Breast epithelium (tissue), 4 donors: ENCODE results near the gene ALG12. TPM values are rescaled to one million over a fixed set of nuclear protein-coding genes. Genes with fewer than 3 reads are reported as not detected.
A peak's percentile ranks its signal among the peaks of the same experiment; 100 is the strongest.

ENCODE experiments used
- DNase-seq, 2 donors: peaks; one replicate each; pipeline ENCODE4 v3.0.0-alpha.2; 2019; ENCODE audit warnings: low spot score in 2 of 2
- H3K27ac ChIP-seq, 2 donors: fragments of 200-600 bp; sonication (generic) in 1 of 2; one replicate each; pipeline ENCODE4 v1.5.1; 2016 to 2019; ENCODE audit warnings: mild to moderate bottlenecking in 1 of 2
- H3K27me3 ChIP-seq, 2 donors: fragments of 200-600 bp; sonication (generic) in 1 of 2; one replicate each; pipeline versions ENCODE4 v1.5.1 to v1.6.0; 2017 to 2019; ENCODE audit warnings: control low read depth in 1 of 2, mild to moderate bottlenecking in 1 of 2
- H3K36me3 ChIP-seq: fragments of 200-600 bp; one replicate; pipeline ENCODE4 v1.5.1; 2019
- H3K4me1 ChIP-seq, 2 donors: fragments of 200-600 bp; sonication (generic); one replicate each; pipeline ENCODE4 v1.5.1; 2016 to 2019; ENCODE audit warnings: control low read depth in 1 of 2
- H3K4me3 ChIP-seq, 3 donors: fragments of 200-600 bp; sonication (generic); 1 replicate in 2 of 3; 2 replicates in 1 of 3; pipeline ENCODE4 v1.5.1; 2016 to 2019; ENCODE audit warnings: mild to moderate bottlenecking in 3 of 3, moderate library complexity in 2 of 3
- H3K9me3 ChIP-seq, 2 donors: fragments of 200-600 bp; sonication (generic) in 1 of 2; one replicate each; pipeline ENCODE4 v1.5.1; 2016 to 2019; ENCODE audit warnings: control low read depth in 1 of 2
- CTCF ChIP-seq, 3 donors: fragments of 450-650 bp; IDR thresholded peaks; one replicate each; pipeline ENCODE4 v1.5.1; 2016 to 2017; ENCODE audit warnings: antibody characterized with exemption in 3 of 3, mild to moderate bottlenecking in 3 of 3, moderate library complexity in 3 of 3
- POLR2A ChIP-seq: fragments of 450-650 bp; IDR thresholded peaks from one replicate; pipeline ENCODE4 v1.6.1; 2016; ENCODE audit warnings: antibody characterized with exemption, mild to moderate bottlenecking, moderate library complexity
- POLR2AphosphoS5 ChIP-seq, 3 donors: sonication (generic); formaldehyde crosslinking; IDR thresholded peaks; one replicate each; pipeline ENCODE4 v1.6.1; 2017; ENCODE audit warnings: antibody characterized with exemption in 3 of 3
- intact Hi-C: fragments of 100-400 bp; cut with DNase I; formaldehyde crosslinking; loops from one replicate; pipeline ENCODE4 v1.15.1; 2023; ENCODE audit warnings: low total_unique reads
- total RNA-seq, 3 donors: library from RNA; depleted of rRNA; stranded (reverse); fragments of >200 nt; gene quantifications; one replicate each; pipeline ENCODE4 v1.1.0, GENCODE V29; 2016

The ALG12 gene
- total RNA-seq, 3 donors from 2014 or later = 16.6 to 22.4 (median 19.7) TPM

GRCh38 chr22:49929994-49930575, 11.8 kb upstream of the ALG12 start:
- Histone ChIP-seq H3K9me3 (no peaks in the 10 kb centered on the region), H3K36me3 (no peaks in the 10 kb centered on the region), H3K27me3 (peaks cover 0 to 8% of the 10 kb centered on the region in 2 donors), H3K27ac (no peak overlapping the region), H3K4me1 (peaks cover 17 to 35% of the 10 kb centered on the region in 2 donors), H3K4me3 (peak overlapping the region in 2 of 3 donors; percentile 3 to 57)
- TF ChIP-seq POLR2AphosphoS5 (IDR thresholded peaks at IDR 0.05) (no peak), CTCF (IDR thresholded peaks at IDR 0.05) (no peak), POLR2A (no peak)
- DNase-seq = no peak
- intact Hi-C loops = loop anchor here (5.0 kb wide), 1 partner anchor 102 kb away; no protein-coding TSS in a partner anchor

GRCh38 chr22:49929211-49929979, 11.2 kb upstream of the ALG12 start:
- TF ChIP-seq POLR2AphosphoS5 (IDR thresholded peaks at IDR 0.05) (no peak), POLR2A (no peak), CTCF (IDR thresholded peaks at IDR 0.05) (peak in 2 of 3 donors; percentile 22 to 94)
- Histone ChIP-seq H3K36me3 (no peaks in the 10 kb centered on the region), H3K4me1 (peaks cover 11 to 28% of the 10 kb centered on the region in 2 donors), H3K27ac (no peak overlapping the region), H3K4me3 (peak overlapping the region in 2 of 3 donors; percentile 3 to 57), H3K27me3 (peaks cover 0 to 8% of the 10 kb centered on the region in 2 donors), H3K9me3 (no peaks in the 10 kb centered on the region)
- DNase-seq = no peak
- intact Hi-C loops = loop anchor here (5.0 kb wide), 1 partner anchor 103 kb away; no protein-coding TSS in a partner anchor

- intact Hi-C loops = loop anchor here (5.0 kb wide), 1 partner anchor 104 kb away; no protein-coding TSS in a partner anchor
- H3K27ac ChIP-seq = no peak overlapping the region
- H3K4me3 ChIP-seq = no peak overlapping the region
- H3K36me3 ChIP-seq = no peaks in the 10 kb centered on the region
- peaks cover 4 to 21% of the 10 kb centered on the region in 2 donors for H3K4me1 ChIP-seq
- no peak for DNase-seq
- no peaks in the 10 kb centered on the region for H3K9me3 ChIP-seq
- H3K27me3 ChIP-seq = peaks cover 0 to 8% of the 10 kb centered on the region in 2 donors
- TF ChIP-seq POLR2A = no peak
- TF ChIP-seq POLR2AphosphoS5 (IDR thresholded peaks at IDR 0.05) = no peak
- no peak for TF ChIP-seq CTCF (IDR thresholded peaks at IDR 0.05)
These were observed 10.4 kb upstream of the ALG12 start for GRCh38 chr22:49928555-49929210.

- intact Hi-C loops = loop anchor here (5.0 kb wide), 1 partner anchor 104 kb away; no protein-coding TSS in a partner anchor
- peaks cover 0 to 8% of the 10 kb centered on the region in 2 donors for H3K27me3 ChIP-seq
These were observed 9.9 kb upstream of the ALG12 start for GRCh38 chr22:49928185-49928495.

More at GRCh38 chr22:49928185-49928495, 9.9 kb upstream of the ALG12 start:
- Histone ChIP-seq H3K4me1 (peaks cover 0 to 15% of the 10 kb centered on the region in 2 donors), H3K36me3 (no peaks in the 10 kb centered on the region), H3K4me3 (no peak overlapping the region), H3K9me3 (no peaks in the 10 kb centered on the region), H3K27ac (no peak overlapping the region)
- TF ChIP-seq CTCF (IDR thresholded peaks at IDR 0.05) = no peak
- no peak for TF ChIP-seq POLR2AphosphoS5 (IDR thresholded peaks at IDR 0.05)
- no peak for TF ChIP-seq POLR2A
- no peak for DNase-seq
